Activated CD4-positive, CD25-positive, alpha-beta regulatory T cell treated with anti-CD3 and anti-CD28 coated beads, Interleukin-2, amount 50 U/mL, for 24 hours (primary cell): Measurements from ENCODE around the gene RPL39.
"Not testable (repeated sequence)": the region's sequence is repeated elsewhere in the genome, so short reads cannot be mapped to it uniquely, and the experiment has no call there.

ENCODE experiments used
- ATAC-seq, 2 donors: fragments of 150-1000 bp; cut with Tn5 transposase; one replicate each; pipeline ENCODE4 v1.10.0; 2021; ENCODE audit warnings: mild to moderate bottlenecking in 1 of 2, moderate library complexity in 1 of 2

RPL39 gene

DNA sequence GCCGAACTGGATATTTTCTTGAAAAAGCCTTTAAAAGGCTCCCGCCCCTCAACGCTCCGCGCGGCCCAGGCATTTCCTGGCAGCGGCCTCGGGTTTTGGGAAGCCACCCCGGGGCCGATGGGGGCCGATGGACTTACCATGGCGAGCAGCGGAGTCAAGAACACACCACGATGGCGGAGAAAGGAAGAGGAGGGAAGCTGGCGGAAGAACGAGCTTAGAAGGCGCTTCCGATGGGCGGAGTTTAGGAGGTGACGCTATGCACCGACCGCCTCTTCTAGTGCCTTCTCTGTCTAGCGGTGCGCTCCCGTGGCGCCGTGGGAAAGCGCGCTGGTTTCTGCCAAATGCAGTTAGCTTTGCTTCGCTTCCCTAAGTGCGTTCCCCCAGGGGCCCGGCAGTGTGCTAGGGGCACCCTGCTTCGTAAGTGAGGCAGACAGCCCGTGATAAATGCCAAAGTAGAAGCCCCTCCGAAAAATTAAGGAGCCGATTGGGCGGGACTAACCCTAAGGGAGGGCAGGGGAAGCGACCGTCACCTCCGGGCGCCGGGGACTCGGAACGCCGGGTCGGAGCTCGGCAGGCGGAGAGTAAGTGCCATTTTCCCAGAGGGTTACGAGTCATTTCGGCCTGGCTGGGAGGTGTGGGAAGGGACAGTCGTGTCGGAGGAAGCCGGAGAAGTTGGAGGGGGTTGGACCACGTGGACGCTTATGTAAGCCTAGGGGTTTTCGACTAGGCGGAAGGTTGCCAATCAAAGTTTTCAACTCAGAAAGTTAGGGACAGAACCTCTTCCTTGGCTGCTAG lies at the start of gene RPL39:
TSS of gene RPL39 (minus strand) at position 194 of the 795 bp plus-strand sequence. CDS start at position 140, 54 bp downstream.
- peak; percentile 90 to 94 for ATAC-seq

DNA sequence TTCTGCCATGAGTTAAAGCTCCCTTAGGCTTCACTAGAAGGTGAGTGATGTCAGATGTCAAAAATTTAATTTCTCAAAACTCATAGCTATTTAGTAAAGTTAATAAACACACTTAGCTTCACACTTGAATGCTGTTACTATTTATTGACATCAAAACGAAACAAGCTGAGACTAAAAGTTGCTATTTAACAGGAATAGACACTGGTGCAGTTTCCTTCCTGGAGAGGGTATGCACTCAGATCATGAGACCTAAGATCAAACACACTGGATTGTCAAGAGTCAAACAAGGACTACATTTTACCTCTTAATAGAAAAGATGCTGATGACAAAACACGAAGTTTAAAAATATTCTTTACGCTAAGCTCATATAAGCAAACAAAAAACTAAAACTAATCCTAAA lies 42.5 kb upstream of the RPL39 start:
- no peak for ATAC-seq

DNA sequence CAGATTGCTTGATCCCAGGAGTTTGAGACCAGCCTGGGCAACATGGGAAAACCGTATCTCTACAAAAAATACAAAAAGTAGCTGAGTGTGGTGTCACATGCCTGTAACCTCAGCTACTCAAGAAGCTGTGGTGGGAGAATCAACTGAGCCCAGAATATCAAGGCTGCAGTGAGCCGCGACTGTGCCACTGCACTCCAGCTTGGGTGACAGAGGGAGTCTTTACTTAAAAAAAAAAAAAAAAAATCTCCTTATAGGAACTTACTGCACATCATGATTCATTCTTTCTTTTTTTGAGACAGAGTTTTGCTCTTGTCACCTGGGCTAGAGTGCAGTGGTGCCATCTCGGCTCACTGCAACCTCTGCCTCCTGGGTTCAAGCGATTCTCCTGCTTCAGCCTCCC lies 37.0 kb upstream of the RPL39 start:
- no peak for ATAC-seq

GRCh38 chrX:119826399-119826959 lies 35.0 kb upstream of the RPL39 start:
- no peak for ATAC-seq

GRCh38 chrX:119824221-119824620 lies 32.8 kb upstream of the RPL39 start:
- ATAC-seq = not testable (repeated sequence)

DNA sequence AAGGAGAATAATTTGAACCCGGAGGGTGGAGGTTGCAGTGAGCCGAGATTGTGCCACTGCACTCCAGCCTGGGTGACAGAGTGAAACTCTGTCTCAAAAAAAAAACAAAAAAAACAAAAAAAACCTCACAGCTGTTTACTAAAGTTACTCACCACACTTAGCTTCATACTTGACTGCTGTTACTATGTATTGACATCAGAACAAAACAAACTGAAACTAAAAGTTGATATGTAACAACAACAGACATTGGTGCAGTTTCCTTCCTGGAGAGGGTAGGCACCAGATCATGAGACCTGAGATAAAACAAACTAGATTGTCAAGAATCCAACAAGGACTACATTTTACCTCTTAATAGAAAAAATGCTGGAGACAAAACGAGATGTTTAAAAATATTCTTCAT lies 30.3 kb upstream of the RPL39 start:
- ATAC-seq = peak; percentile 68 to 84

- no peak for ATAC-seq
Measured at GRCh38 chrX:119817130-119817690, 25.8 kb upstream of the RPL39 start.

GRCh38 chrX:119816300-119816699 lies 24.9 kb upstream of the RPL39 start:
- ATAC-seq = no peak

DNA sequence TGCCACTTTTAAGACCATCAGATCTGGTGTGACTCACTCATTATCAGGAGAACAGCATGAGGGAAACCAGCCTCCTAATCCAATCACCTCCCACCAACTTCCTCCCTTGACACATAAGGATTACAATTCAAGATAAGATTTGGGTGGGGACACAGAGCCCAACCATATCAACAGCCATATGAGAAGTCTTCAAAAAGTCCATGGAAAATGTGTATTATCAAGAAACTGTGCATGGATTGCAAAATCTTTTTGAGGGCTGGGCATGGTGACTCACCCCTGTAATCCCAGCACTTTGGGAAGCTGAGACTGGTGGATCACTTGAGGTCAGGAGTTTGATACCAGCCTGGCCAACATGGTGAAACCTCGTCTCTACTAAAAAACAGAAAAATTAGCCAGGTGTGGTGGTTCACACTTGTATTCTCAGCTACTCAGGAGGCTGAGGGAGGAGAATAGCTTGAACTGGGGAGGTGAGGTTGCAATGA lies 17.8 kb upstream of the RPL39 start:
- ATAC-seq = no peak

- ATAC-seq = not testable (repeated sequence)
Measured at GRCh38 chrX:119808461-119808860, 17.0 kb upstream of the RPL39 start.

- no peak for ATAC-seq
Measured at GRCh38 chrX:119802546-119802945, 11.1 kb upstream of the RPL39 start.

- no peak for ATAC-seq
Measured at GRCh38 chrX:119801253-119802221, 10.1 kb upstream of the RPL39 start.

DNA sequence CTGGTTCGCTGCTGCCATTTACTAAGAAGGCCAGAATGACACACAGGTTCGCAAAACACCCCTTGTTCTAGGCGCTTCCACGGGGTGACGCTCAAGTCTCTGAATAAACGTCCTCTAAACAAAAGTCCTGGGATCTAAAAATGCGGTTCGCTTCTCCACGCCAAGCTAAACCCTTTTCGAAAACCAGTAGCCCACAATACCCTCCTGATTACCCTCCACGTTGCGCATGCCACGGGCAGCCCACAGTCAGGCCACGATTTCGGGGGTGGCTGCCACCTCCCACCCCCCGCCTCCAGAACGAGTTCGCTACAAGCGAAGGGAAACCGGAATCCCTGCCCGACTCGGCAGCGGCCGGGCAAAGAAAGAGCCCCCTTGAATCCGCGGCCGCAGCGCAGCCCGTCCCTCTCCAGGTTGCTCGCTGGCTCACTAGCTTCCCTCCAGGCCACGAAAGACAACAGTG lies 423 bp downstream of the RPL39 start:
- peak; percentile 34 to 49 for ATAC-seq

DNA sequence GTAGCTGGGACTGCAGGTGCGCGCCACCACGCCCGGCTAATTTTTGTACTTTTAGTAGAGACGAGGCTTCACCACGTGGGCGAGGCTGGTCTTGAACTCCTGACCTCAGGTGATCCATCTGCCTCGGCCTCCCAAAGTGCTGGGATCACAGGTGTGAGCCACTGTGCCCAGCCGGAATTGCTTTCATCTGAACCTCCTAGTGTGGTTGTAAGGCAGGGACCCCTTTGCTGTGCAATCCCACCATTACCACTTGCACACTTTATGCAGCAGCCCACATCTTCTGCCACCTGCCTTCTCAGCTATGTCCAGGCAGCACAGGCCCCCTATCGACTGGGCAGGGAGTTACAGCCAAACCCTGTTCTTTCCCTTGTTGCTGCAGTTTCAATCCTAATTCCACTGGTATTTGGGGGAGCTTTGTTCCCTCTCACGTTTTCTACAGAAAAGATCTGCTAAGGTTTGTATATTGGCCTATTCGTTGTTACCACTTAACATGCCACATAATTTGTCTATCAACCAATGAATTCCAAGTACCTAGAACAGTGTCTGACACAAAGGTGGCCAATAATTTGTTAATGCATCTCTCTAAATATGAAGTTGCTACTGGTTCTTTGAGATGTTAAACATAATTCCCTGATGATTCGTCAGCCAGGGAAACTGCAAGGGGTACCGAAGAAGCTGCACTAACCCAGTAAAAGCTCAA lies 6.5 kb downstream of the RPL39 start:
- ATAC-seq = peak; percentile 47 to 59

DNA sequence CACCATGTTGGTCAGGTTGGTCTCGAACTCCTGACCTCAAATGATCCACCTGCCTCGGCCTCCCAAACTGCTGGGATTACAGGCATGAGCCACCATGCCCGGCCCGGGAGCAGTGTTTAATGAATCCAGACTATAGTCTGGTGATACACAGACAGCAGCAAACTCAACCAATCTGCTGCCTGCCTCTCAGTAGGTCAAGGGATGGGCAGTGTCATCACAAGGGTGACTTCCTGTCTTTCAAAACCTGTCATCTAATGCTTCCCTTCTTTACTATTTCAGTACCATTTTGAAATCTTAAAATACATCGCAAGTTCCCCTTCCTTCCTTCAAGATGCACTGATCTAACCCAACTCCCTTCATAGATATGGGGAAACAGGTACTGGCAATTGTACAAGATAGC lies 8.4 kb downstream of the RPL39 start:
- ATAC-seq = no peak

- ATAC-seq = no peak
Measured at GRCh38 chrX:119778829-119779228, 12.6 kb downstream of the RPL39 start.

- no peak for ATAC-seq
Measured at GRCh38 chrX:119775517-119776238, 15.8 kb downstream of the RPL39 start.

GRCh38 chrX:119769388-119769787 lies 22.0 kb downstream of the RPL39 start:
- ATAC-seq = not testable (repeated sequence)

- ATAC-seq = not testable (repeated sequence)
Measured at GRCh38 chrX:119768436-119768835, 23.0 kb downstream of the RPL39 start.

GRCh38 chrX:119763836-119764387 lies 27.5 kb downstream of the RPL39 start:
- no peak for ATAC-seq

DNA sequence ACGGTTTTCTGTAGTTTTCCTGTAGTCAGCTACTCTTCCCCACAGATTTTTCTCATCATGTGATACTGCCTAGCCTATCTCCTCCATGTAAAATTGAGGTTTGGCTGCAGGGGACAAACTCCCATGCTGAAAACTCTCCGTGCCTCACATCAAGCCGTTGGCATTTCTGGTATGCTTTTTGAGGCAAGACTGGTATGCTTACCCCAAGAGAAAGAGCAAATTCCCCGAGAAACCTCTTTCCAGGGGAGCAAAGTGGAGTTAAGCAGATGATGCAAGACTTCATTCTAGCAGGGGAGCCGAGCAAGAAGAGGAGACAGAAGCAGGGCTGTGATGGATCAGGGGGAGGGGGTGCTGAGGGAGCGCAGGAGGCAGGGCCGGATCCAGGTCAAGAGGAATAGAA lies 28.2 kb downstream of the RPL39 start:
- no peak for ATAC-seq
